Retinal pigment epithelial cell (primary cell): ENCODE data around the gene NIPAL1.

Experiments
- DNase-seq: peaks from one replicate; pipeline ENCODE4 v3.0.0-alpha.2; 2010; ENCODE audit warnings: low read depth
- H3K4me3 ChIP-seq: 2 replicates; pipeline ENCODE4 v1.5.1; 2011; ENCODE audit warnings: mild to moderate bottlenecking, low read length, control low read depth, moderate library complexity
- TF ChIP-seq, protein P1 (sequence below): conservative IDR thresholded peaks from 2 replicates; pipeline ENCODE4 v1.5.1; 2011; ENCODE audit warnings: low read depth, low read length, control low read depth, inconsistent platforms

NIPAL1 gene

GRCh38 chr4:48085821-48086589 is 69.4 kb downstream of the NIPAL1 start:
- no peak for DNase-seq
- no peak overlapping the region for H3K4me3 ChIP-seq
- TF ChIP-seq, protein P1, sequence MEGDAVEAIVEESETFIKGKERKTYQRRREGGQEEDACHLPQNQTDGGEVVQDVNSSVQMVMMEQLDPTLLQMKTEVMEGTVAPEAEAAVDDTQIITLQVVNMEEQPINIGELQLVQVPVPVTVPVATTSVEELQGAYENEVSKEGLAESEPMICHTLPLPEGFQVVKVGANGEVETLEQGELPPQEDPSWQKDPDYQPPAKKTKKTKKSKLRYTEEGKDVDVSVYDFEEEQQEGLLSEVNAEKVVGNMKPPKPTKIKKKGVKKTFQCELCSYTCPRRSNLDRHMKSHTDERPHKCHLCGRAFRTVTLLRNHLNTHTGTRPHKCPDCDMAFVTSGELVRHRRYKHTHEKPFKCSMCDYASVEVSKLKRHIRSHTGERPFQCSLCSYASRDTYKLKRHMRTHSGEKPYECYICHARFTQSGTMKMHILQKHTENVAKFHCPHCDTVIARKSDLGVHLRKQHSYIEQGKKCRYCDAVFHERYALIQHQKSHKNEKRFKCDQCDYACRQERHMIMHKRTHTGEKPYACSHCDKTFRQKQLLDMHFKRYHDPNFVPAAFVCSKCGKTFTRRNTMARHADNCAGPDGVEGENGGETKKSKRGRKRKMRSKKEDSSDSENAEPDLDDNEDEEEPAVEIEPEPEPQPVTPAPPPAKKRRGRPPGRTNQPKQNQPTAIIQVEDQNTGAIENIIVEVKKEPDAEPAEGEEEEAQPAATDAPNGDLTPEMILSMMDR: no peak
